Mucosa of rectum (tissue), 2 donors: Measurements from ENCODE around the gene FAM90A26.
"Not testable (repeated sequence)": the region's sequence is repeated elsewhere in the genome, so short reads cannot be mapped to it uniquely, and the experiment has no call there.

ENCODE experiments used
- H3K27ac ChIP-seq, 2 donors: one replicate each; pipeline ENCODE4 v1.7.0; 2013; ENCODE audit warnings: inconsistent platforms in 2 of 2, low read depth in 2 of 2, low read length in 2 of 2
- H3K27me3 ChIP-seq, 2 donors: one replicate each; pipeline ENCODE4 v1.7.0; 2013; ENCODE audit warnings: low read length in 2 of 2; ENCODE audit not compliant: control insufficient read depth in 2 of 2, insufficient read depth in 2 of 2
- H3K36me3 ChIP-seq, 2 donors: one replicate each; pipeline ENCODE4 v1.7.0; 2013; ENCODE audit warnings: low read length in 2 of 2; ENCODE audit not compliant: control insufficient read depth in 2 of 2, insufficient read depth in 2 of 2
- H3K4me1 ChIP-seq, 2 donors: one replicate each; pipeline ENCODE4 v1.7.0; 2013; ENCODE audit warnings: low read length in 2 of 2, mild to moderate bottlenecking in 1 of 2; ENCODE audit not compliant: control insufficient read depth in 2 of 2, insufficient read depth in 2 of 2
- H3K4me3 ChIP-seq, 2 donors: one replicate each; pipeline ENCODE4 v1.7.0; 2013; ENCODE audit warnings: low read length in 2 of 2
- H3K9ac ChIP-seq, 2 donors: one replicate each; pipeline ENCODE4 v1.7.0; 2013; ENCODE audit warnings: low read length in 2 of 2, low read depth in 1 of 2, mild to moderate bottlenecking in 1 of 2
- H3K9me3 ChIP-seq, 2 donors: one replicate each; pipeline ENCODE4 v1.7.0; 2013; ENCODE audit warnings: low read length in 2 of 2; ENCODE audit not compliant: control insufficient read depth in 2 of 2
- donor health status: healthy.
- donor health status: Normal muscosa, but diverticular disease.

FAM90A26 gene

GRCh38 chr4:9158392-9158791 lies 11.8 kb upstream of the FAM90A26 start:
- not testable (repeated sequence) for H3K27ac ChIP-seq, H3K36me3 ChIP-seq, H3K9me3 ChIP-seq, H3K27me3 ChIP-seq, H3K9ac ChIP-seq, H3K4me3 ChIP-seq, H3K4me1 ChIP-seq

- not testable (repeated sequence) for H3K4me3 ChIP-seq, H3K36me3 ChIP-seq, H3K9ac ChIP-seq, H3K27me3 ChIP-seq, H3K27ac ChIP-seq, H3K9me3 ChIP-seq, H3K4me1 ChIP-seq
Measured at GRCh38 chr4:9160046-9160445, 10.2 kb upstream of the FAM90A26 start.

- H3K27me3 ChIP-seq, H3K36me3 ChIP-seq, H3K4me1 ChIP-seq, H3K4me3 ChIP-seq, H3K9ac ChIP-seq, H3K9me3 ChIP-seq, H3K27ac ChIP-seq: not testable (repeated sequence)
Measured at GRCh38 chr4:9165990-9166389, 4.2 kb upstream of the FAM90A26 start.

GRCh38 chr4:9210357-9210756 lies 40.1 kb downstream of the FAM90A26 start, which contains the start of gene USP17L10:
Gene USP17L10 (plus strand): TSS chr4:9210657. CDS start chr4:9210657, 0 bp downstream.
- not testable (repeated sequence) for H3K4me1 ChIP-seq, H3K9ac ChIP-seq, H3K27ac ChIP-seq, H3K4me3 ChIP-seq, H3K9me3 ChIP-seq, H3K36me3 ChIP-seq, H3K27me3 ChIP-seq

GRCh38 chr4:9214701-9215100 lies 44.5 kb downstream of the FAM90A26 start:
- not testable (repeated sequence) for H3K9ac ChIP-seq, H3K4me1 ChIP-seq, H3K4me3 ChIP-seq, H3K27ac ChIP-seq, H3K27me3 ChIP-seq, H3K36me3 ChIP-seq, H3K9me3 ChIP-seq

GRCh38 chr4:9215105-9215504 lies 44.9 kb downstream of the FAM90A26 start, which contains the start of gene USP17L11:
Gene USP17L11 (plus strand): TSS chr4:9215405. CDS start chr4:9215405, 0 bp downstream.
- H3K27ac ChIP-seq, H3K9me3 ChIP-seq, H3K9ac ChIP-seq, H3K4me3 ChIP-seq, H3K4me1 ChIP-seq, H3K36me3 ChIP-seq, H3K27me3 ChIP-seq: not testable (repeated sequence)

- H3K4me1 ChIP-seq, H3K36me3 ChIP-seq, H3K4me3 ChIP-seq, H3K9me3 ChIP-seq, H3K27ac ChIP-seq, H3K27me3 ChIP-seq, H3K9ac ChIP-seq: not testable (repeated sequence)
Measured at GRCh38 chr4:9219852-9220251, 49.6 kb downstream of the FAM90A26 start, which contains the start of gene USP17L12. Gene USP17L12 (plus strand): TSS chr4:9220152. CDS start chr4:9220152, 0 bp downstream.

- H3K4me1 ChIP-seq, H3K27ac ChIP-seq, H3K4me3 ChIP-seq, H3K27me3 ChIP-seq, H3K9me3 ChIP-seq, H3K9ac ChIP-seq, H3K36me3 ChIP-seq: not testable (repeated sequence)
Measured at GRCh38 chr4:9224596-9224995, 54.4 kb downstream of the FAM90A26 start, which contains the start of gene USP17L13. Gene USP17L13 (plus strand): TSS chr4:9224896. CDS start chr4:9224896, 0 bp downstream.
